DOHH2 (cell line): ENCODE results near the gene FAM76A.

Experiments
- H3F3A ChIP-seq: fragments of 200-600 bp; sonication (generic), shearing (Covaris generic); 2 replicates; pipeline ENCODE4 v1.6.0; 2016; ENCODE audit warnings: antibody characterized with exemption, mild to moderate bottlenecking; ENCODE audit not compliant: control insufficient read depth, insufficient read depth
- H3K27ac ChIP-seq: fragments of 200-600 bp; sonication (generic); 2 replicates; pipeline ENCODE4 v1.5.1; 2014; ENCODE audit warnings: low read depth, mild to moderate bottlenecking, low read length, moderate library complexity
- H3K27me3 ChIP-seq: fragments of 200-600 bp; sonication (generic); 2 replicates; pipeline ENCODE4 v1.6.1; 2014; ENCODE audit warnings: mild to moderate bottlenecking, low read length, mixed read lengths; ENCODE audit not compliant: control insufficient read depth
- H3K36me3 ChIP-seq: fragments of 200-600 bp; sonication (generic); 2 replicates; pipeline ENCODE4 v1.6.1; 2014; ENCODE audit warnings: mild to moderate bottlenecking, low read length, moderate library complexity, mixed read lengths; ENCODE audit not compliant: control insufficient read depth
- H3K4me1 ChIP-seq: fragments of 200-600 bp; sonication (generic); 2 replicates; pipeline ENCODE4 v1.6.1; 2014; ENCODE audit warnings: mild to moderate bottlenecking, low read length, mixed read lengths; ENCODE audit not compliant: control insufficient read depth
- H3K4me2 ChIP-seq: fragments of 200-600 bp; sonication (generic); 2 replicates; pipeline ENCODE4 v1.6.0; 2014; ENCODE audit warnings: mild to moderate bottlenecking, low read length, moderate library complexity
- H3K4me3 ChIP-seq: fragments of 200-600 bp; sonication (generic); 2 replicates; pipeline ENCODE4 v1.5.1; 2014; ENCODE audit warnings: mild to moderate bottlenecking, low read length, mixed read lengths
- H3K79me2 ChIP-seq: fragments of 200-600 bp; sonication (generic); 2 replicates; pipeline ENCODE4 v1.6.1; 2014; ENCODE audit warnings: mild to moderate bottlenecking, low read length, mixed read lengths; ENCODE audit not compliant: control insufficient read depth
- H3K9me2 ChIP-seq: fragments of 200-600 bp; sonication (generic); replicated peaks from 2 replicates; pipeline ENCODE4 v1.6.1; 2014; ENCODE audit warnings: mild to moderate bottlenecking, low read length, mixed read lengths; ENCODE audit not compliant: control insufficient read depth
- H3K9me3 ChIP-seq: fragments of 200-600 bp; sonication (generic); 2 replicates; pipeline ENCODE4 v1.6.1; 2014; ENCODE audit warnings: antibody characterized with exemption, low read length, mixed read lengths; ENCODE audit not compliant: control insufficient read depth, insufficient read depth
- H4K20me1 ChIP-seq: fragments of 200-600 bp; sonication (generic); 2 replicates; pipeline ENCODE4 v1.6.0; 2014; ENCODE audit warnings: low read depth, mild to moderate bottlenecking, antibody characterized with exemption, low read length, moderate library complexity; ENCODE audit not compliant: control insufficient read depth, insufficient read depth
- EZH2phosphoT487 ChIP-seq: fragments of 200-600 bp; sonication (generic); IDR thresholded peaks from 2 replicates; pipeline ENCODE4 v1.6.1; 2017; ENCODE audit warnings: borderline replicate concordance, mild to moderate bottlenecking, antibody characterized with exemption, low read length, moderate library complexity, mixed read lengths
- TF ChIP-seq, protein P1 (sequence below): fragments of 200-600 bp; sonication (generic); IDR thresholded peaks from one replicate; pipeline ENCODE4 v1.5.1; 2014; ENCODE audit warnings: antibody characterized with exemption, mild to moderate bottlenecking, low read depth, low read length; ENCODE audit not compliant: poor library complexity, severe bottlenecking

The FAM76A gene

GRCh38 chr1:27719286-27720251, 6.2 kb upstream of the FAM76A start:
- Histone ChIP-seq H3K9me3 (peaks cover 6% of the 10 kb centered on the region; the same call in 1 of the 2 replicates), H3K4me1 (no peaks in the 10 kb centered on the region), H3K27ac (no peak overlapping the region), H3K27me3 (peaks cover 25% of the 10 kb centered on the region), H3F3A (no peaks in the 10 kb centered on the region), H4K20me1 (no peaks in the 10 kb centered on the region), H3K79me2 (no peaks in the 10 kb centered on the region), H3K4me2 (no peak overlapping the region), H3K9me2 (no peaks in the 10 kb centered on the region), H3K4me3 (no peak overlapping the region), H3K36me3 (no peaks in the 10 kb centered on the region)
- TF ChIP-seq EZH2phosphoT487 = no peak
- TF ChIP-seq, protein P1, sequence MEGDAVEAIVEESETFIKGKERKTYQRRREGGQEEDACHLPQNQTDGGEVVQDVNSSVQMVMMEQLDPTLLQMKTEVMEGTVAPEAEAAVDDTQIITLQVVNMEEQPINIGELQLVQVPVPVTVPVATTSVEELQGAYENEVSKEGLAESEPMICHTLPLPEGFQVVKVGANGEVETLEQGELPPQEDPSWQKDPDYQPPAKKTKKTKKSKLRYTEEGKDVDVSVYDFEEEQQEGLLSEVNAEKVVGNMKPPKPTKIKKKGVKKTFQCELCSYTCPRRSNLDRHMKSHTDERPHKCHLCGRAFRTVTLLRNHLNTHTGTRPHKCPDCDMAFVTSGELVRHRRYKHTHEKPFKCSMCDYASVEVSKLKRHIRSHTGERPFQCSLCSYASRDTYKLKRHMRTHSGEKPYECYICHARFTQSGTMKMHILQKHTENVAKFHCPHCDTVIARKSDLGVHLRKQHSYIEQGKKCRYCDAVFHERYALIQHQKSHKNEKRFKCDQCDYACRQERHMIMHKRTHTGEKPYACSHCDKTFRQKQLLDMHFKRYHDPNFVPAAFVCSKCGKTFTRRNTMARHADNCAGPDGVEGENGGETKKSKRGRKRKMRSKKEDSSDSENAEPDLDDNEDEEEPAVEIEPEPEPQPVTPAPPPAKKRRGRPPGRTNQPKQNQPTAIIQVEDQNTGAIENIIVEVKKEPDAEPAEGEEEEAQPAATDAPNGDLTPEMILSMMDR = peak; percentile 40

DNA sequence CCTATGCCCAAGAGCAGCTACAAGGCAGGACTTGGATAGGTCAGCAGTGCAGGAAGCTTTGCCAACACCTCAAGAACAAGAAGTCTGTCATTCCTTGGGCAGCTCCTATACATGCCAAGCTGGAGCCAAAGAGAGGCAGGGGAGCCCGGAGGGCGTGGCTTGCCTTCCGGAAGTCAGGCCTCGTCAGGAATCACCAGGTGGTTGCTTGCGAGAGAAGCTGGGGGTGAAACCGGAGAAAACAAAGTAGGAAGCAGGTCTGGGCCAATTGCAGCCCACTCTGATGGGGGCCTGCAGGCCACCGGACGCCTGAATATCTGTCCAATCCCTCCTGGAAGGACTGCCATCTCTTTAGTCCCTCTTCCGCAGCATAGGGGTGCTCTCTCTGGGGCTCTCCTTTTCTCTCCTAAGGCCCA, 794 bp upstream of the FAM76A start:
- H3K4me2 ChIP-seq = peak overlapping the region; percentile 69
- H3K4me3 ChIP-seq = peak overlapping the region; percentile 61
- H3K27ac ChIP-seq = no peak overlapping the region
- peaks cover 14% of the 10 kb centered on the region for H3K79me2 ChIP-seq
- no peaks in the 10 kb centered on the region for H3K9me2 ChIP-seq
- H3F3A ChIP-seq = no peaks in the 10 kb centered on the region
- H3K4me1 ChIP-seq = peaks cover 17% of the 10 kb centered on the region
- H3K27me3 ChIP-seq = no peaks in the 10 kb centered on the region
- TF ChIP-seq, protein P1 = no peak
- no peak for TF ChIP-seq EZH2phosphoT487
- no peaks in the 10 kb centered on the region for H4K20me1 ChIP-seq
- H3K9me3 ChIP-seq = no peaks in the 10 kb centered on the region
- peaks cover 23% of the 10 kb centered on the region for H3K36me3 ChIP-seq

GRCh38 chr1:27726173-27727044, 648 bp downstream of the FAM76A start:
- H3K36me3 ChIP-seq = peaks cover 23% of the 10 kb centered on the region
- peaks cover 17% of the 10 kb centered on the region for H3K4me1 ChIP-seq
- H3K27ac ChIP-seq = peak overlapping the region; percentile 20; the same call in 1 of the 2 replicates
- no peaks in the 10 kb centered on the region for H3K27me3 ChIP-seq
- H4K20me1 ChIP-seq = no peaks in the 10 kb centered on the region
- no peak for TF ChIP-seq EZH2phosphoT487
- TF ChIP-seq, protein P1 = no peak
- H3K4me3 ChIP-seq = peak overlapping the region; percentile 81
- peaks cover 14% of the 10 kb centered on the region for H3K79me2 ChIP-seq
- no peaks in the 10 kb centered on the region for H3K9me2 ChIP-seq
- H3F3A ChIP-seq = no peaks in the 10 kb centered on the region
- peak overlapping the region; percentile 71 for H3K4me2 ChIP-seq
- H3K9me3 ChIP-seq = no peaks in the 10 kb centered on the region
